Uterus (tissue), 2 donors: Measurements from ENCODE around the gene AKT3.

Source experiments
- CTCF ChIP-seq, 4 experiments: fragments of 200-600 bp in 2 of 4; fragments of 450-650 bp in 2 of 4; sonication (generic) in 2 of 4; IDR thresholded peaks; one replicate each; pipeline ENCODE4 v1.5.1; 2016 to 2019; ENCODE audit warnings: antibody characterized with exemption in 4 of 4, mild to moderate bottlenecking in 2 of 4, moderate library complexity in 1 of 4
- POLR2A ChIP-seq, 2 donors: fragments of 450-650 bp; IDR thresholded peaks; one replicate each; pipeline ENCODE4 v1.6.1; 2016; ENCODE audit warnings: antibody characterized with exemption in 2 of 2, mild to moderate bottlenecking in 1 of 2, moderate library complexity in 1 of 2

DNA sequence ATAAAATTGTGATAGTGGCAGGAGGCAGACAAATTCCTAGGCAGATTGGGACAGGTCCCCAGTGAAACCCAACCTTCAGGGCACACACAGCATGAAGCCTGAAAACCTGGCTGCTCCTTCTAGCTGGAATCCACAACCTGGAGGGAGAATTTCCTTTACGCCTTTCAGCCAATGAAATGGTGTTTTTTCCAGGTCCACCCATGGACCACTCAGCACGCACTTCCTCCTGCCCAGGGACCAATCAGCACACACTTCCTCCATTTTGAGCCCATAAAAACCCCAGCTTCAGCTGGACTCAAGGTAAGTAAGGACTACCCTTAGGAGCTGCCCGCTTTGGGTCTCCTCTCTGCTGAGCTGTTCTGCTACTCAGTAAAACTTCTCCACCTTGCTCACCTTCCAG, 120.1 kb downstream of the AKT3 start:
- TF ChIP-seq CTCF (IDR thresholded peaks at IDR 0.05): no peak
- no peak for TF ChIP-seq POLR2A (IDR thresholded peaks at IDR 0.05)
